ENCODE data around the gene ATP2B2.

DNA sequence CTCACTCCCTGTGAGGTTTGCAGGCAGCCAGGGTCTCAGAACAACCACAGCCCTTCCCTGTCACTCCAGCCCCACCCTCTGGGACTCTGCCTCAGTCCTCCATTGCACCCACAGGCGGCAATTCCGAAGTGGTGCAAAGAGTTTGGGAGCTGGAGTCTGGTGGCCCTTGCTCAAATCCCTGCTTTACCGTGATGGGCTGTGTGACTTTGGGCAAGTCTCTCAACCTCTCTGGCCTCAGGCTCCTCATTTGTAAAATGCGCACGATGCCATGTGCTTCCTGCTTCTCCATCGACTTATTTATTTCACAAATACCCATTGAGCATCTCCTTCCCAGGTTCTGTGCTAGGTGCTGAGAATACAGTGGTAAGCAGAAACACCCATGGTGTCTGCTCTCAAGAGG, 7.3 kb upstream of the ATP2B2 start:
- TF ChIP-seq, protein P1, sequence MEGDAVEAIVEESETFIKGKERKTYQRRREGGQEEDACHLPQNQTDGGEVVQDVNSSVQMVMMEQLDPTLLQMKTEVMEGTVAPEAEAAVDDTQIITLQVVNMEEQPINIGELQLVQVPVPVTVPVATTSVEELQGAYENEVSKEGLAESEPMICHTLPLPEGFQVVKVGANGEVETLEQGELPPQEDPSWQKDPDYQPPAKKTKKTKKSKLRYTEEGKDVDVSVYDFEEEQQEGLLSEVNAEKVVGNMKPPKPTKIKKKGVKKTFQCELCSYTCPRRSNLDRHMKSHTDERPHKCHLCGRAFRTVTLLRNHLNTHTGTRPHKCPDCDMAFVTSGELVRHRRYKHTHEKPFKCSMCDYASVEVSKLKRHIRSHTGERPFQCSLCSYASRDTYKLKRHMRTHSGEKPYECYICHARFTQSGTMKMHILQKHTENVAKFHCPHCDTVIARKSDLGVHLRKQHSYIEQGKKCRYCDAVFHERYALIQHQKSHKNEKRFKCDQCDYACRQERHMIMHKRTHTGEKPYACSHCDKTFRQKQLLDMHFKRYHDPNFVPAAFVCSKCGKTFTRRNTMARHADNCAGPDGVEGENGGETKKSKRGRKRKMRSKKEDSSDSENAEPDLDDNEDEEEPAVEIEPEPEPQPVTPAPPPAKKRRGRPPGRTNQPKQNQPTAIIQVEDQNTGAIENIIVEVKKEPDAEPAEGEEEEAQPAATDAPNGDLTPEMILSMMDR (IDR thresholded peaks at IDR 0.05; ENCODE audit: borderline replicate concordance, extremely low read depth, low read length, poor library complexity, severe bottlenecking), result no peak
- no peak for TF ChIP-seq EZH2 (IDR thresholded peaks at IDR 0.05; ENCODE audit: borderline replicate concordance, low read depth, low read length, severe bottlenecking)
